Forelimb muscle (tissue), 1 donor: ENCODE data around the gene NSUN2. TPM values are rescaled to one million over a fixed set of nuclear protein-coding genes. Genes with fewer than 3 reads are reported as not detected.

Experiments
- DNase-seq: peaks from one replicate; pipeline ENCODE4 v3.0.0-alpha.2; 2013; ENCODE audit warnings: low read depth
- polyA plus RNA-seq: library from polyadenylated mRNA; unstranded; fragments of 120-200 nt; gene quantifications from one replicate; pipeline ENCODE4 v1.2.1, GENCODE V29; 2013; ENCODE audit not compliant: insufficient read length

Gene NSUN2
- polyA plus RNA-seq, 1 donor, result 37.9 TPM

GRCh38 chr5:6604341-6604740 lies 28.5 kb downstream of the NSUN2 start:
- DNase-seq, result no peak

GRCh38 chr5:6603643-6604042 lies 29.2 kb downstream of the NSUN2 start:
- DNase-seq, result no peak

- no peak for DNase-seq
These were observed 30.4 kb downstream of the NSUN2 start for GRCh38 chr5:6602441-6602840.

- no peak for DNase-seq
These were observed 31.0 kb downstream of the NSUN2 start for GRCh38 chr5:6601816-6602215.

GRCh38 chr5:6601271-6601670 lies 31.6 kb downstream of the NSUN2 start:
- DNase-seq, result no peak

GRCh38 chr5:6599739-6600138 lies 33.1 kb downstream of the NSUN2 start:
- DNase-seq, result no peak

- no peak for DNase-seq
These were observed 34.4 kb downstream of the NSUN2 start for GRCh38 chr5:6598351-6598900.

- DNase-seq, result no peak
These were observed 35.3 kb downstream of the NSUN2 start for GRCh38 chr5:6597557-6597956.

GRCh38 chr5:6596388-6596787 lies 36.5 kb downstream of the NSUN2 start:
- DNase-seq, result no peak

- DNase-seq, result no peak
These were observed 37.4 kb downstream of the NSUN2 start for GRCh38 chr5:6595405-6595804.

GRCh38 chr5:6594066-6594465 lies 38.8 kb downstream of the NSUN2 start:
- DNase-seq, result no peak

- no peak for DNase-seq
These were observed 39.5 kb downstream of the NSUN2 start for GRCh38 chr5:6593148-6594016.

GRCh38 chr5:6592601-6593000 lies 40.2 kb downstream of the NSUN2 start:
- DNase-seq, result no peak

- DNase-seq, result no peak
These were observed 41.1 kb downstream of the NSUN2 start for GRCh38 chr5:6591671-6592288.

GRCh38 chr5:6590581-6590980 lies 42.3 kb downstream of the NSUN2 start:
- DNase-seq, result no peak

GRCh38 chr5:6587171-6587570 lies 45.7 kb downstream of the NSUN2 start:
- no peak for DNase-seq

GRCh38 chr5:6586647-6587042 lies 46.2 kb downstream of the NSUN2 start:
- DNase-seq, result no peak

- DNase-seq, result no peak
These were observed 46.8 kb downstream of the NSUN2 start for GRCh38 chr5:6585939-6586646.

GRCh38 chr5:6585168-6585567 lies 47.7 kb downstream of the NSUN2 start:
- no peak for DNase-seq

GRCh38 chr5:6584727-6585126 lies 48.1 kb downstream of the NSUN2 start:
- DNase-seq, result no peak

- no peak for DNase-seq
These were observed 48.7 kb downstream of the NSUN2 start for GRCh38 chr5:6584101-6584645.
